MCF 10A (cell line): ENCODE measurements around the gene ST6GAL2. TPM values are rescaled to one million over a fixed set of nuclear protein-coding genes. Genes with fewer than 3 reads are reported as not detected.

Source experiments
- BruUV-seq: library from RNA; stranded (reverse); fragments of 400-500 nt; replicated peaks from 2 replicates; lab custom pipeline; 2021; lab: Mats Ljungman, UMichigan
- CTCF ChIA-PET: fragments of 300-600 bp; sonication (Branson Sonifier 250); formaldehyde crosslinking; extraction: SDS; loops from one replicate; lab custom pipeline; 2021; ENCODE audit warnings: antibody characterized with exemption, inconsistent platforms; lab: Yijun Ruan, JAX
- POLR2A ChIA-PET: fragments of 300-600, 350-650 bp; sonication (Branson Sonifier 250); formaldehyde crosslinking; extraction: SDS; loops from one replicate; lab custom pipeline; 2020; ENCODE audit warnings: antibody characterized with exemption, inconsistent platforms; lab: Yijun Ruan, JAX
- DNase-seq: peaks from one replicate; pipeline ENCODE4 v3.0.0-alpha.2; 2018; ENCODE audit not compliant: unreplicated experiment
- H3K27ac Mint-ChIP-seq: one replicate; pipeline ENCODE4 v1.8.0; 2022; ENCODE audit warnings: mild to moderate bottlenecking, low read depth, mixed read lengths; ENCODE audit not compliant: unreplicated experiment
- H3K27me3 Mint-ChIP-seq: one replicate; pipeline ENCODE4 v1.8.0; 2022; ENCODE audit warnings: mixed read lengths; ENCODE audit not compliant: insufficient read depth, unreplicated experiment
- H3K36me3 Mint-ChIP-seq: one replicate; pipeline ENCODE4 v1.8.0; 2022; ENCODE audit warnings: mild to moderate bottlenecking, moderate library complexity, mixed read lengths; ENCODE audit not compliant: insufficient read depth, unreplicated experiment
- H3K4me1 Mint-ChIP-seq: one replicate; pipeline ENCODE4 v1.8.0; 2022; ENCODE audit warnings: mixed read lengths; ENCODE audit not compliant: insufficient read depth, unreplicated experiment
- H3K4me3 Mint-ChIP-seq: one replicate; pipeline ENCODE4 v1.8.0; 2022; ENCODE audit warnings: mild to moderate bottlenecking, moderate library complexity, mixed read lengths; ENCODE audit not compliant: unreplicated experiment
- H3K9me3 Mint-ChIP-seq: one replicate; pipeline ENCODE4 v1.8.0; 2022; ENCODE audit warnings: mixed read lengths; ENCODE audit not compliant: unreplicated experiment
- CTCF ChIP-seq: fragments of 200-600 bp; IDR thresholded peaks from one replicate; pipeline ENCODE4 v1.8.0; 2022; ENCODE audit warnings: antibody characterized with exemption, mild to moderate bottlenecking; ENCODE audit not compliant: unreplicated experiment
- intact Hi-C: fragments of 100-400 bp; cut with micrococcal nuclease; formaldehyde crosslinking; loops from 2 replicates; pipeline ENCODE4 v1.14.1; 2022
- total RNA-seq: library from RNA; stranded (reverse); gene quantifications from 2 replicates; pipeline ENCODE4 v1.2.3, GENCODE V29; 2022

The ST6GAL2 gene
- total RNA-seq, 1 experiment from 2014 or later = 0.68 TPM

GRCh38 chr2:106759966-106760365 lies 126.0 kb downstream of the ST6GAL2 start:
- ChIA-PET POLR2A (no interaction called here), CTCF (no interaction called here)
- Mint-ChIP-seq H3K27ac (no peak overlapping the region), H3K27me3 (no peaks in the 10 kb centered on the region), H3K9me3 (no peaks in the 10 kb centered on the region), H3K36me3 (no peaks in the 10 kb centered on the region), H3K4me1 (no peaks in the 10 kb centered on the region), H3K4me3 (no peak overlapping the region)
- no peak for DNase-seq
- BruUV-seq = no TSS peak
- intact Hi-C loops = no loop called here
- TF ChIP-seq CTCF = no peak

- Mint-ChIP-seq H3K9me3 (no peaks in the 10 kb centered on the region), H3K27ac (no peak overlapping the region), H3K36me3 (no peaks in the 10 kb centered on the region), H3K4me1 (no peaks in the 10 kb centered on the region), H3K4me3 (no peak overlapping the region), H3K27me3 (no peaks in the 10 kb centered on the region)
- TF ChIP-seq CTCF = no peak
- BruUV-seq = no TSS peak
- DNase-seq = no peak
- intact Hi-C loops = no loop called here
- POLR2A ChIA-PET = no interaction called here
- CTCF ChIA-PET = no interaction called here
Measured at GRCh38 chr2:106758901-106759497, 127.0 kb downstream of the ST6GAL2 start.
